Panc1 (cell line): Measurements from ENCODE around the gene UNKL. TPM values are rescaled to one million over a fixed set of nuclear protein-coding genes. Genes with fewer than 3 reads are reported as not detected.
A peak's percentile ranks its signal among the peaks of the same experiment; 100 is the strongest.

ENCODE experiments used
- ATAC-seq: fragments of 200-7000 bp; cut with Tn5 transposase; 2 replicates; pipeline ENCODE4 v1.9.1; 2020; ENCODE audit warnings: mild to moderate bottlenecking, moderate library complexity
- BruUV-seq: library from RNA; stranded (reverse); fragments of 400-500 nt; replicated peaks from 2 replicates; lab custom pipeline; 2021; lab: Mats Ljungman, UMichigan
- CTCF ChIA-PET: fragments of 300-600 bp; sonication (Branson Sonifier 250); formaldehyde crosslinking; loops from one replicate; lab custom pipeline; 2022; ENCODE audit warnings: antibody characterized with exemption; lab: Charles Lee
- POLR2A ChIA-PET: fragments of 300-600 bp; sonication (Branson Sonifier 250); formaldehyde crosslinking; loops from one replicate; lab custom pipeline; 2022; ENCODE audit warnings: antibody characterized with exemption; lab: Charles Lee
- DNase-seq: peaks from one replicate; pipeline ENCODE4 v3.0.0-alpha.2; 2010; ENCODE audit warnings: low read depth, low spot score
- H3K27ac ChIP-seq: 2 replicates; pipeline ENCODE4 v1.5.1; 2011; ENCODE audit warnings: mild to moderate bottlenecking, low read length, inconsistent platforms
- H3K27me3 ChIP-seq: fragments of 200-500 bp; sonication (Bioruptor generic); 2 replicates; pipeline ENCODE4 v1.6.0; 2014; ENCODE audit warnings: low read length, inconsistent platforms; ENCODE audit not compliant: control insufficient read depth, insufficient read depth
- H3K36me3 ChIP-seq: fragments of 200-500 bp; sonication (Bioruptor generic); 2 replicates; pipeline ENCODE4 v1.5.1; 2014; ENCODE audit warnings: inconsistent platforms, mild to moderate bottlenecking, low read length, moderate library complexity; ENCODE audit not compliant: control insufficient read depth, insufficient read depth
- H3K4me1 ChIP-seq: 2 replicates; pipeline ENCODE4 v1.5.1; 2011; ENCODE audit warnings: inconsistent platforms, mild to moderate bottlenecking, low read length, moderate library complexity; ENCODE audit not compliant: control insufficient read depth, insufficient read depth
- H3K4me3 ChIP-seq, 2 experiments: 2 replicates each; pipeline ENCODE4 v1.5.1; 2011 to 2012; ENCODE audit warnings: low read depth in 2 of 2, low read length in 2 of 2, mild to moderate bottlenecking in 2 of 2, inconsistent platforms in 1 of 2, moderate library complexity in 1 of 2
- H3K9me3 ChIP-seq: fragments of 200-500 bp; sonication (Bioruptor generic); 2 replicates; pipeline ENCODE4 v1.5.1; 2014; ENCODE audit warnings: low read depth, mild to moderate bottlenecking, inconsistent platforms, low read length, moderate library complexity; ENCODE audit not compliant: control insufficient read depth, insufficient read depth
- POLR2AphosphoS5 ChIP-seq: IDR thresholded peaks from 2 replicates; pipeline ENCODE4 v1.6.1; 2012; ENCODE audit warnings: mild to moderate bottlenecking, low read depth, low read length, moderate library complexity
- SIN3A ChIP-seq: IDR thresholded peaks from 2 replicates; pipeline ENCODE4 v1.6.1; 2012; ENCODE audit warnings: low read depth, mild to moderate bottlenecking, low read length, moderate library complexity, borderline replicate concordance; ENCODE audit not compliant: insufficient read depth
- TCF7L2 ChIP-seq: IDR thresholded peaks from 2 replicates; pipeline ENCODE4 v1.6.1; 2011; ENCODE audit warnings: mild to moderate bottlenecking, low read depth, low read length, inconsistent platforms
- in situ Hi-C: cut with HindIII; loops from 2 replicates; pipeline ENCODE4 v1.10.0; 2016; ENCODE audit warnings: low sequenced_read_pairs, low pct_unique_long_range_greater_than_20kb
- intact Hi-C: fragments of 100-400 bp; cut with micrococcal nuclease; formaldehyde crosslinking; loops from one replicate; pipeline ENCODE4 v1.10.0; 2022; ENCODE audit not compliant: unreplicated experiment
- total RNA-seq: library from RNA; stranded (reverse); gene quantifications from one replicate; pipeline ENCODE4 v1.2.1, GENCODE V29; 2021; ENCODE audit not compliant: unreplicated experiment
- TF ChIP-seq, protein P1 (sequence below), 2 experiments: IDR thresholded peaks; 2 replicates each; pipeline ENCODE4 v1.6.1; 2011 to 2012; ENCODE audit warnings: low read depth in 2 of 2, control low read depth in 1 of 2, low read length in 1 of 2, mild to moderate bottlenecking in 1 of 2, moderate library complexity in 1 of 2; ENCODE audit not compliant: insufficient read depth in 1 of 2
- TF ChIP-seq, protein P2 (sequence below): fragments of 450-650 bp; IDR thresholded peaks from 2 replicates; pipeline ENCODE4 v1.5.1; 2017; ENCODE audit warnings: mild to moderate bottlenecking

Gene UNKL
- total RNA-seq, 1 experiment from 2014 or later, result 26.6 TPM

DNA sequence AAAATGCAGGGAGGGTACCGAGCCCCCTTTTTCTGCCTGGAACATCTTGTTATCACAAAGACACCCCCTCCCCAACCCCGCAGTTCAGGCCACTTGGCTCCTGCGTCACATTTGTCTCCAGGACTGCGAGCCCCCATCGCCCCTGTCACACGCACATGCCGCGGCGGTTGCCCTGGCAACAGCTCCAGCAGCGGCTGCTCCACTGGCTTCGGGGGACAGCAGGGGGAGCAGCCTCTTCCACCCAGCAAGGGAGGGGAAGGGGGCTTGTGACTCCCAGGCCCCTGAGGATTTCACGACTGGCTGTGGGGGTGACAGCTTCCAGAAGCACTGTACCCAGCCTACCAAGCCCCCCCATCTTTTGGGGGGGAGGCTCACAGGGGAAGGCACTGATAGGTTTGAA is 78.5 kb downstream of the UNKL start:
- H3K27ac ChIP-seq, result no peak overlapping the region
- ATAC-seq (no peak), DNase-seq (no peak)
- peaks cover 20% of the 10 kb centered on the region for H3K4me1 ChIP-seq
- in situ Hi-C loops (no loop called here), intact Hi-C loops (no loop called here)
- CTCF ChIA-PET, result no interaction called here
- H3K36me3 ChIP-seq, result no peaks in the 10 kb centered on the region
- POLR2A ChIA-PET, result no interaction called here
- H3K9me3 ChIP-seq, result no peaks in the 10 kb centered on the region
- H3K4me3 ChIP-seq, result no peak overlapping the region
- H3K27me3 ChIP-seq, result no peaks in the 10 kb centered on the region
- BruUV-seq, result no TSS peak
- TF ChIP-seq POLR2AphosphoS5, result no peak
- TF ChIP-seq SIN3A, result no peak
- TF ChIP-seq, protein P1, sequence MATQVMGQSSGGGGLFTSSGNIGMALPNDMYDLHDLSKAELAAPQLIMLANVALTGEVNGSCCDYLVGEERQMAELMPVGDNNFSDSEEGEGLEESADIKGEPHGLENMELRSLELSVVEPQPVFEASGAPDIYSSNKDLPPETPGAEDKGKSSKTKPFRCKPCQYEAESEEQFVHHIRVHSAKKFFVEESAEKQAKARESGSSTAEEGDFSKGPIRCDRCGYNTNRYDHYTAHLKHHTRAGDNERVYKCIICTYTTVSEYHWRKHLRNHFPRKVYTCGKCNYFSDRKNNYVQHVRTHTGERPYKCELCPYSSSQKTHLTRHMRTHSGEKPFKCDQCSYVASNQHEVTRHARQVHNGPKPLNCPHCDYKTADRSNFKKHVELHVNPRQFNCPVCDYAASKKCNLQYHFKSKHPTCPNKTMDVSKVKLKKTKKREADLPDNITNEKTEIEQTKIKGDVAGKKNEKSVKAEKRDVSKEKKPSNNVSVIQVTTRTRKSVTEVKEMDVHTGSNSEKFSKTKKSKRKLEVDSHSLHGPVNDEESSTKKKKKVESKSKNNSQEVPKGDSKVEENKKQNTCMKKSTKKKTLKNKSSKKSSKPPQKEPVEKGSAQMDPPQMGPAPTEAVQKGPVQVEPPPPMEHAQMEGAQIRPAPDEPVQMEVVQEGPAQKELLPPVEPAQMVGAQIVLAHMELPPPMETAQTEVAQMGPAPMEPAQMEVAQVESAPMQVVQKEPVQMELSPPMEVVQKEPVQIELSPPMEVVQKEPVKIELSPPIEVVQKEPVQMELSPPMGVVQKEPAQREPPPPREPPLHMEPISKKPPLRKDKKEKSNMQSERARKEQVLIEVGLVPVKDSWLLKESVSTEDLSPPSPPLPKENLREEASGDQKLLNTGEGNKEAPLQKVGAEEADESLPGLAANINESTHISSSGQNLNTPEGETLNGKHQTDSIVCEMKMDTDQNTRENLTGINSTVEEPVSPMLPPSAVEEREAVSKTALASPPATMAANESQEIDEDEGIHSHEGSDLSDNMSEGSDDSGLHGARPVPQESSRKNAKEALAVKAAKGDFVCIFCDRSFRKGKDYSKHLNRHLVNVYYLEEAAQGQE (IDR thresholded peaks at IDR 0.05; ENCODE audit: insufficient read depth in 1 of 2, low read depth in 2 of 2, low read length in 1 of 2), result no peak
- TF ChIP-seq, protein P2, sequence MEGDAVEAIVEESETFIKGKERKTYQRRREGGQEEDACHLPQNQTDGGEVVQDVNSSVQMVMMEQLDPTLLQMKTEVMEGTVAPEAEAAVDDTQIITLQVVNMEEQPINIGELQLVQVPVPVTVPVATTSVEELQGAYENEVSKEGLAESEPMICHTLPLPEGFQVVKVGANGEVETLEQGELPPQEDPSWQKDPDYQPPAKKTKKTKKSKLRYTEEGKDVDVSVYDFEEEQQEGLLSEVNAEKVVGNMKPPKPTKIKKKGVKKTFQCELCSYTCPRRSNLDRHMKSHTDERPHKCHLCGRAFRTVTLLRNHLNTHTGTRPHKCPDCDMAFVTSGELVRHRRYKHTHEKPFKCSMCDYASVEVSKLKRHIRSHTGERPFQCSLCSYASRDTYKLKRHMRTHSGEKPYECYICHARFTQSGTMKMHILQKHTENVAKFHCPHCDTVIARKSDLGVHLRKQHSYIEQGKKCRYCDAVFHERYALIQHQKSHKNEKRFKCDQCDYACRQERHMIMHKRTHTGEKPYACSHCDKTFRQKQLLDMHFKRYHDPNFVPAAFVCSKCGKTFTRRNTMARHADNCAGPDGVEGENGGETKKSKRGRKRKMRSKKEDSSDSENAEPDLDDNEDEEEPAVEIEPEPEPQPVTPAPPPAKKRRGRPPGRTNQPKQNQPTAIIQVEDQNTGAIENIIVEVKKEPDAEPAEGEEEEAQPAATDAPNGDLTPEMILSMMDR, result no peak

DNA sequence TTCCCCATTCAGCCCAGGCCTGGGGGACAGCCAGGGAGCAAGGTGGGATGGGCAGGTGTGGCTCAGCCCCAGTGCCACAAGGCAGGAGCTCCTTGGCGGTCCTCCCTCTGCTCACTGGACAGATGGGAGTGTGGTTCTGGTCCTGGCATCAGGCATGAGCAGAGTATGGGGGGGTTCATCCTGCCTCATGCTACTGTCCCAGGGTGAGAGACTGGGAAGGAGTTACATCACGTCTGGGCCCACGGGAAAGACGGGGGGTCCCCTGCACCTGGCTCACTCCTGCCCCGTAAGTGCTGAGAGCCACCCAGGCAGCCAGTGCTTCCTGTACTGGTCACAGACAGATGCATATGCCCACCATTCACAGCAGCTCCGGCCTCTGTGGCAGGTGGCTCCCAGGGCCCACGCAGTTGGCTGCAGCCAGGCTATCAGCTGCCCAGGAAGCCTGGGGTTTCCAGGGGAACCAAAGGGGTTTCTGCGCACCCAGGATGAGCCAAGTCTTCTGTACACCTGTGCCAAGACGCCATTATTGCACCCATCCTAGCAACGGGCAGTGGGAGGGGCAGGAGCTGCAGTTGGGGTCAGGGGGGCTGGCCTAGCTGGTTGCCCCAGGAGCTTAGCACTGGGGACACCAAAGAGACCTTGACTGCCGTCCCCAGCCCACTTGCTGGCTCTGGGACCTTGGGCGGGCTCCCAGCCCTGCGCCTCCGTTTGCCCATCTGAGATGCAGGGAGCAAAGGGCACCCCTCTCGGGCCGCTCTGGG is 79.1 kb downstream of the UNKL start:
- no peaks in the 10 kb centered on the region for H3K27me3 ChIP-seq
- H3K4me1 ChIP-seq, result peaks cover 20% of the 10 kb centered on the region
- no peak overlapping the region for H3K27ac ChIP-seq
- DNase-seq, result no peak
- CTCF ChIA-PET, result no interaction called here
- intact Hi-C loops, result no loop called here
- H3K36me3 ChIP-seq, result no peaks in the 10 kb centered on the region
- no peak overlapping the region for H3K4me3 ChIP-seq
- peak; percentile 6; the same call in 1 of the 2 replicates for ATAC-seq
- H3K9me3 ChIP-seq, result no peaks in the 10 kb centered on the region
- BruUV-seq, result no TSS peak
- POLR2A ChIA-PET, result no interaction called here
- in situ Hi-C loops, result no loop called here
- TF ChIP-seq POLR2AphosphoS5, result no peak
- TF ChIP-seq, protein P1 (IDR thresholded peaks at IDR 0.05; ENCODE audit: insufficient read depth in 1 of 2, low read depth in 2 of 2, low read length in 1 of 2), result no peak
- TF ChIP-seq, protein P2, result no peak
- no peak for TF ChIP-seq SIN3A
- no peak for TF ChIP-seq TCF7L2
